ACHN (cell line): ENCODE data around the gene COPA.
"Not testable (repeated sequence)": the region's sequence is repeated elsewhere in the genome, so short reads cannot be mapped to it uniquely, and the experiment has no call there.

Experiments
- DNase-seq: peaks from one replicate; pipeline ENCODE4 v3.0.0-alpha.2; 2015
- in situ Hi-C: cut with HindIII; loops from 2 replicates; pipeline ENCODE4 v1.10.0; 2017; ENCODE audit warnings: low sequenced_read_pairs, low pct_ligation_motif_present, low pct_unique_long_range_greater_than_20kb

Gene COPA

DNA sequence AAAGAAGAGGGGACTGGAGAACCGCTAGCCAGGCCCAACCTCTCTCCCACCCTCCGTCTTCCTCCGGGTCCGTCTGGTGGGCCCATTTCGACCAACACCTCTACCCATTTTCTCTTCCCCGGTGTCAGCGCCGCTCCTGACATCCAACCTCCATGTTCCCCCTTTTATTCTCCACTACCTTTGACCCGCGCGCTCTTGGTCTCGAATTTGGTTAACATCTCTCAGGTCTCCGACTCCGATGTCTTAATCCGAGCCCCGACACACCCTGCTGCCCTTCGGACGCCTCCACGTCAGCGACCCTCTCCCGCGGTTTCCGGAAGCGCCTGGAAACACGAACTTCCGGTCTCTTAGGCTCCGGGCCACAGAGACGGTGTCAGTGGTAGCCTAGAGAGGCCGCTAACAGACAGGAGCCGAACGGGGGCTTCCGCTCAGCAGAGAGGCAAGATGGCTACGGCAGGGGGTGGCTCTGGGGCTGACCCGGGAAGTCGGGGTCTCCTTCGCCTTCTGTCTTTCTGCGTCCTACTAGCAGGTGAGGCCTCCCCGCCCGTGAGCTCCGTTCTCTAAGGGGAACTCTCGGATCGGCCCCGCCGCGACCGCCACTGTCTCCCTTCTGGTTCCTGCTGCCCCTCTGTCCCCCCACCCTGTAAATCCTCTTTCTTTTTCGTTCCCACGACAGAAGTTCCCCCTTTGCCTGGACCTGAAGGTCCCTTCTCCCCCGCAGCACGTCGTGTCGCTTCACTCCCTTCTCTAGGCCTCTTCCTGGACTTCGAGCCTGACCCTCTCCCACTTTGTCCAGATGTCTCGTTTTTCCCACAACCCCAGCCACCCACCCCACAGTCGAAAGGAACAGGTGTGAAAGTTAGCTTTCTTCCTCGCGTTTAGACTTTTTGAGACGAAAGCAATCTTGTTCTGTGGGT is at the start of gene COPA, which contains the start of gene NCSTN:
TSS of gene COPA (minus strand) at position 298 of the 917 bp plus-strand sequence. CDS start at position 218, 80 bp downstream.
TSS of gene NCSTN (plus strand) at position 431 of the 917 bp plus-strand sequence. CDS start at position 445, 14 bp downstream.
- peak; percentile 97 for DNase-seq
- in situ Hi-C loops = no loop called here

DNA sequence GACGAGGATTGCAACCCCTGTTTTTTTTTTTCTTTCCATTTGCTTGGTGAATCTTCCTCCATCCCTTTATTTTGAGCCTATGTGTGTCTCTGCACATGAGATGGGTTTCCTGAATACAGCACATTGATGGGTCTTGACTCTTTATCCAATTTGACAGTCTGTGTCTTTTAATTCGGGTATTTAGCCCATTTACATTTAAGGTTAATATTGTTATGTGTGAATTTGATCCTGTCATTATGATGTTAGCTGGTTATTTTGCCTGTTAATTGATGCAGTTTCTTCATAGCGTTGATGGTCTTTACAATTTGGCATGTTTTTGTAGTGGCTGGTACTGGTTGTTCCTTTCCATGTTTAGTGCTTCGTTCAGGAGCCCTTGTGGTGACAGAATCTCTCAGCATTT is 45.4 kb upstream of the COPA start:
- DNase-seq, in situ Hi-C loops: not testable (repeated sequence)

DNA sequence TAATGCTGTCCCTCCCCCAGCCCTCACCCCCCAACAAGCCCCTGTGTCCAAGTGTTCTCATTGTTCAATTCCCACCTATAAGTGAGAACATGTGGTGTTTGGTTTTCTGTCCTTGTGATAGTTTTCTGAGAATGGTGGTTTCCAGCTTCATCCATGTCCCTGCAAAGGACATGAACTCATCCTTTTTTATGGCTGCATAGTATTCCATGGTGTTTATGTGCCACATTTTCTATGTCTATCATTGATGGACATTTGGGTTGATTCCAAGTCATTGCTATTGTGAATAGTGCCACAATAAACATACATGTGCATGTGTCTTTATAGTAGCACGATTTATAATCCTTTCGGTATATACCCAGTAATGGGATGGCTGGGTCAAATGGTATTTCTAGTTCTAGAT is 41.8 kb upstream of the COPA start:
- DNase-seq, in situ Hi-C loops: not testable (repeated sequence)

DNA sequence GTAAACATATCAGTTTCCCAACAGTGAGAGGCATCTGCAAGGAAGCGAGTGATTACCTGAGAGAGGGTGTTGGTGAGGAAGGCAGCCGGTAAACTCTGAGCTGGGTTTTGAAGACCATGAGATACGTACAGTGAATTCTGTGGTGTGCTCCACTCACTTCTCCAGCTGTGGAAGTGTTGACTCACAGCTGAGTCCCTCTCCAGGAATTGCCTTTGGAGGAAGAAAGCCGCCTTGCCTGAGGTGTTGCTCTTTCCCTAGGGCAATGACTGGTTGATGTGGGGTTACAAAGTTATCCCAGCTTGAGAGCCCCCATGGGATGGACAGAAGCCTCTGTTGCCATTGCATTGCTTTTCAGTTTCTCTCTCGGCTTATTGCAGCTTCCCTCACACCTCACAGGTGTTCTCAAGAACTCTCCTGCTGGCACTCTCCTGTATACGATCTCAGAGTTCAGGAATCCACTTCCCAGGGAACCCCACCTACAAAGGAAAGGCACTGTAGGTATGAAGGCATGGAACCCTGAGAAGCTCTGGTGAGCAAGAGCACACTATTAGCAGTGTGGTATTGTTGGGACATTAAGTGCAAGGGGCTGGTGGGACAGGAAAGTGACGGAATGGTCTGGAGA is 34.6 kb upstream of the COPA start:
- in situ Hi-C loops = no loop called here
- DNase-seq = no peak

DNA sequence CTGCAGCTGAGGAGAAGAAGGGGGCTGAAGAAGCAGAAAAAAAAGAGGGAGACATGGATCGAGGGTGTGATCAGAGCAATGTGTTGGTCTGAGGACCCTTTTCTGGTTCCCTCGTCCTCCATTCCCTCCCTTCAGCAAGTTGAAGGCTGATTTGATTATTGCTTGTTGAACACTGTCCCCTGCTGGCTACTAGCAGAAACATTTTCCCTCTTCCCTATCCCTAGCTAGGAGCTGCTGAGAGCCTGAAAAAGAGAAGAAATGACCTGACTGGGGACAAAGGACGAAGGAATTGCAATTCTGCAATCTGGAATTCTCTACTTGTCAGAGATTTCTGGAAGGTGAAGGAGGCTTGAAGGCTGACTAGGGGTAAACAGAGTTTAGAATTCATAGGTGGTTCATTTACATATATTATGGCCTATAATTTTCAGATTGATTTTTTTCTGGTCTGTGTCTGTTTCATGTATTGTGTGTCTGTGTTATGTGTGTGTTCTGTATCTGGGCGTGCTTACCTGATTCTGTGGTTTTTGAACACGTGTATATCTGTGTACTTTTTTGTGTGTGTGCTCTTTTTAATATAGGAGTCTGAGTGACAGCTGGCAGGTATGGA is 33.6 kb upstream of the COPA start:
- peak; percentile 72 for DNase-seq
- in situ Hi-C loops = no loop called here

DNA sequence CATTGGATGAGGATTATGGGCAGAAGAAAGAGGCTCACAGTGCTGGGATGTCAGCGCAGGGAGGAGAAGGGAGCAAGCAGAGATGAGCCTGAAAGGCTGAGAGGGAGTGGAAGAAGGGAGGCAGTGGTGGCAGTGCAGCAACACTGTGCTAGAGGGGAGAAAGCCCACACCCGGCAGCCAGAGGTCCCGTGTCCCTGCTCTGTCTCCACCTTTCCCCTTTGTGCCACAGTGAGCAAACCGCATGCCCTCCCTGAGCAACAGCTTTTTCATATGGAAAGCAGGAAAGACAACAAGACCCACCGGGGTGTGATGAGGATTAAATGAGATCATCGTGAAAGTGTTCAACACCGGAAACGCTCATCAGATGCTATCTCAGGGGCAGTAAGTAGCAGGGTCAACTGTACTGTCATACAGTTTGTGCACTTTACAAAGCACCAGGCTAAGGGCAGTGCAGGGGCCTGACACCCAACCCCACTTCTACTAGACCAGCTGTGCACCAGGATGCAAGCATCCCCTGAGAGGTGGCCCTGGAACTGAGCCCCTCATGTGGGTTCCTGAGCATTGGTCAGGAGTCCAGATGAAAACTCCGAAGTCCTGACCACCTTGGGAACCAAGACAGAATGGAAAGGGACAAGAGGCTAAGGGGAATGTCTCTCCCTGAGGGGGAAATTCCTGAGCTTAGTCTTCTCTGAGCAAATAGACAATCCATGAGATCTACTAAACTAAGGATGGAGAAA is 32.9 kb upstream of the COPA start:
- in situ Hi-C loops = no loop called here
- no peak for DNase-seq

DNA sequence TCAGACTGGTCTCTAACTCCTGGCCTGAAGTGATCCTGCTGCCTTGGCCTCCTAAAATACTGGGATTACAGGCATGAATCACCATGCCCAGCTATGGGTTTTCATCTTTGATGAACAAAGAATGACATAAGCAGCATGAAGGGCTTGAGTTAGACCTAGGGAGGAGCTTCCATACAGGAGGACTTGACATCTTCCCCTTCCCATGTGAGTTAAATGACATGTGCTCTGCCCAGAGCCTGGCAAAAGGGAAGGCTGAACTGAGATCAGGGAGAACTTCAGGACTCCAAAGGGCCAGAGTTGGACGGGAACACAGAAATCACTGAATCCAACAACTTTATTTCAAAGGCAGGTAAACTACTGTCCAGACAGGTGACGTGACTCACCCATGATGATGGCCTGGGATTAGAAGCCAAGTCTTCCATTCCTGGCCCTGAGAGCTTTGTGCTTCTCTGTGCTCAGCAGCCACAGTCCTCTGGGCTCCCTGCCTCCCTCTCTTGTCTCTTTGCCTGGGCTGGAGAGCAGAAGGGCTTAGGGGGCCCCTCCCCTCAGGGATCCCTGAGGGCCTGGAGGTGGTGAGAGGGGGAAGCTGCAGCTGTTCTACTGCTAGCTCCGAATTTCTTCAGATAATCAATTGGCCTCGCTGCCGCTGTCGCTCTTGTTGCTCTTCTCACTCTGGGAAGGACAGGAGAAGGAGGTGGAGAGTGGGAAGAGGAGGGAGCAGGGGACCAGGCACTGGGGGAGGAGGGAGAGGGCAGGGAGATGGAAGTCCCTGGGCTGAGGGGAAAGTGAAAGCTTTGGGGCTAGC is 31.5 kb upstream of the COPA start:
- in situ Hi-C loops = no loop called here
- DNase-seq = no peak

DNA sequence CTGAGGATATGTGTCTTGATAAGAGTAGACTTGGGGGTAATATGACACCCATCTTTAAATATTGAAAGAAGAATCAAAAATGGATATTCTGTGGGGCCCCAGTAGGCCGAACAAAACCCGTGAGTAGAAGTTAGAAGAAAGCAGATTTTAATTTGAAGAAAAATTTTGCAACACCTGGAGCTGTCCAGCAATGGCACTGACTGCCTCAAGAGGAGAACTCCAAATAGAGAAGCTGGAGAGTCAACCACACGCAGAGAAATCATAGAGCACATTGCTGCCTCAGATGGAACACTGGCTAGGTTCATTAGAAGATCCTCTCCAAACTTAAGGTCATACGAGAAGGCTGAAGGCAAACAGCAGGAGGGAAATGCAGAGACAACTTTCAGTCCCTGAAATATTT is 30.6 kb upstream of the COPA start:
- in situ Hi-C loops = no loop called here

DNA sequence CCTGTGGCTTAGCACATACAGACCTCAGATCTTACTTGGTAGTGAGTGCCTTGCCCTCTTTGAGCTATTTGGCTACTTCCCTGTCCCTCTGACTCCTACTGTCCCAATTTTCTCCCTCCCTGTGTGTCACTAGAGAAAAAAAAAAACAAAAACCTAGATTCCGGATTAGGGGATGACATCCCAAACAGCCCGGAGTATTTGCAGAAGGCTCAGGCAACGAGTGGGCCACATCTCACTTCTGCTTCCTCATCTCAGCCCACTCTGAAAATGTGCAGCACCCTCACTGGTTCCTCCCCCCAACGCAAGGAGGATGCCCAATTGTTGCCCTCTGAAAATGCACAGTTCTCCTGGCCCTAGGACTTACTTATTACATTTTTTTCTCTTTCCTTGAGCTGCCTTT is 28.7 kb upstream of the COPA start:
- in situ Hi-C loops = no loop called here
- no peak for DNase-seq

More for the DNA sequence above, 30.6 kb upstream of the COPA start:
- no peak for DNase-seq

DNA sequence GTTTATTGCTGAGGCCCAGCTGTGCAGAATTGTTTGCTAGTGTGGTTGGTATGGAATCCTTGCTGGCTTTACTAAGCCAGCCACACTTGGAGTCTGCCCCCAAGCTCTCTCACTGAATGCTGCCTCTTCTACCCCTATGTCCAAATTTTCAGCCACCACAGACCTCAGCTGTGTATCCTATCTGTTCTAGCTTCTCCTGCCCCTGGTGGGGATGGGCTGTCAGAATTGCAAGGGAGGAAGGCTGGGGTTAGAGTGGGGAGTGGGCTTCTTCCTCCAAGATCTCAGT is 28.2 kb upstream of the COPA start:
- in situ Hi-C loops = no loop called here
- no peak for DNase-seq

DNA sequence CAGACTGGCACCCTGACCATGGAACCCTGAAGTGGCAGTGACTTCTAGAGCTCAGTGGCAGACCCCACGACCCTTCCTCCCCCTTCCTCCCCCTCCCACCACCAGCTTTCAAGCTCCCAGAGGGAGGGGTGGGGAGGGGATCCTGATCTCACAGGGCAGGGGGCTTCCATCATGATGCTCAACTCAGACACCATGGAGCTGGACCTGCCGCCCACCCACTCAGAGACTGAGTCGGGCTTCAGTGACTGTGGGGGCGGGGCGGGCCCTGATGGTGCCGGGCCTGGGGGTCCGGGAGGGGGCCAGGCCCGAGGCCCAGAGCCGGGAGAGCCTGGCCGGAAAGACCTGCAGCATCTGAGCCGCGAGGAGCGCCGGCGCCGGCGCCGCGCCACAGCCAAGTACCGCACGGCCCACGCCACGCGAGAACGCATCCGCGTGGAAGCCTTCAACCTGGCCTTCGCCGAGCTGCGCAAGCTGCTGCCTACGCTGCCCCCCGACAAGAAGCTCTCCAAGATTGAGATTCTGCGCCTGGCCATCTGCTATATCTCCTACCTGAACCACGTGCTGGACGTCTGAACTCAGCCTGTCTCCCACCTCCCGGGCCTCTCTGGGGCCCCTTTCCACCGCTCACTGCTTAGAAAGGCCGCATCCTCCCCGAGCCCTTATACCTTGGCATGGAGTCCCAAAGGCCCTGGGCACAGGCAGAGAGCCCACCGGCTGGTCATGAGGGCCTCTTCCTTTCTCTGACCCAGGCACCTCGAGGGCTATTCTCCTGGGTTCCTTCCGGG is 27.7 kb upstream of the COPA start:
- in situ Hi-C loops = no loop called here
- DNase-seq = no peak

DNA sequence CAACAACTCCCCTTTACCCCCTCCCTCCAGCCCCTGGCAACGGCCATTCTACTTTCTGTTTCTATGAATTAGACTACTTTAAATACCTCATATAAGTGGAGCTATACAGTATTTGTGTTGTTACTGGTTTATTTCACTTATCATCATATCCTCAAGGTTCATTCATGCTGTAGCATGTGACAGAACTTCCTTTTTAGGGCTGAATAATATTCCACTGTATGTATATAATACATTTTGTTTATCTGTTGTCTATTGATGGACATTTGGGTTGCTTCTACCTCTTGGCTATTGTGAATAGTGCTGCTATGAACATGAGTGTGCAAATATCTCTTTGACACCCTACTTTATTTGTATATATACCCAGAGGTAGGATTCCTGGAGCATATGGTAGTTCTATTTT is 26.0 kb upstream of the COPA start:
- no peak for DNase-seq
- in situ Hi-C loops = no loop called here

DNA sequence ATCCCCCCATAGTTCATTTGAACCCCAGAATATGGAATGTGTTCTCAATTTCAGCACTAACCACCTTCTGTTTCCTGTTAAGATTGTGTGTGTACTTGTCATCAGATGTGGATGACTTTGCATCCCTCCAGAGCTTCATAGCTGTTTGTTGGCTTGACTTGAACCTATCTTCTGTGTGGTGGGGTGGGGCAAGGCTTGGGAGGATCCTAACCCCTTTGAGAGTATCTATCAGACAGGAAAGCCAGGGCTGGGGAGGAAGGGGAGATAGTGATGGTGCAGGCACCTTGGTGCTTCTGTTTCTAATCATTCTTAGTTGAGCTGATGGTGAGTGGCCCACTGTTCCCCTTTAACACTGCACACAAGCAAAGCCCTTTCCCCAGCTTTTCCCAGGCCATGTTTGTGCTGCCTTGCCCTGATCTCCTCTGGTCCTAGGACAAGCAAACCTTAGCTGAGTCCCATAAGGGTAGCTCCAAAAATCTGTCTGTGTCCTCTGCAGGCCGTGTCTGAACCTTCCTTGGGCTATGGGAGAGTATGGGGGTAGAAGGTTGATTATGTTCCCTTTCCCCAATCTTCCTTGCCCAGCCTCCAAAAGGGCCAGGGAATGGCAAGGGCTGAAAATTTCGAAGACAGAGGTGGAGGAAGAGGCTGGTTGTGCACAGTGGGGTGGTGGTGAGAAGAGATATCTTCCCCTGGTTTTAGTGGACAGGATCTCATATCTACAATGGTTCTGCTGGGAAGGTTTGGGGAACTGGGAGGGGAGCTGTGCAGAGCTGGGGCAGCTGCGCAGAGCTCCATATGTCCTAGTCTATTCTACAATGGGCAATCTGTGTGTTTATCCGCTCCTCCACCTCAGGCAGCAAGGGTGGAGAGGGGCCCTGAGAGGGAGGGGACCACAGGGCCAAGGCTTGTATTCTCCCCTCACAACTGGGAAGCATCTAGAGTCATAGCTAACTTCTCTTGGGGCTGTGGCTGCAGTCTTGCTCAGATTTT is 25.2 kb upstream of the COPA start:
- in situ Hi-C loops = no loop called here
- no peak for DNase-seq

DNA sequence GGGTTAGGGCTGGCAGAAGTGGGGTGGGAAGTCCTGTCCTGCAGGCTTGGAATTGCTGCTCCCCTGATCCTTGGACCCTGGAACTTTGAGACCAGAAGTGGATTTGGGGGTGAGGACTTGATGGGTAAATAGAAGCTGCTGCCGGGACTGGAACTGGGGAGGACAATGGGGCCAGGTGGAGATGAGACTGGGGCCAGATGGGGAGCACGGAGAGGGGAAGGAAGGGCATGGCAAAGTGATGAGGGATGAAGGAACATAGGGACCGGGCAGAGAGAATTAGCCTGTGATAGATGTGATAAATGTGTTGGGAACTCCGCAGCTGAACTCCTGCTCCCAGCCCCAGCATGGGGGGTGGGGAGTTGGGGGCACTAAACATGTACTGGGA is 24.5 kb upstream of the COPA start:
- no peak for DNase-seq
- in situ Hi-C loops = no loop called here

DNA sequence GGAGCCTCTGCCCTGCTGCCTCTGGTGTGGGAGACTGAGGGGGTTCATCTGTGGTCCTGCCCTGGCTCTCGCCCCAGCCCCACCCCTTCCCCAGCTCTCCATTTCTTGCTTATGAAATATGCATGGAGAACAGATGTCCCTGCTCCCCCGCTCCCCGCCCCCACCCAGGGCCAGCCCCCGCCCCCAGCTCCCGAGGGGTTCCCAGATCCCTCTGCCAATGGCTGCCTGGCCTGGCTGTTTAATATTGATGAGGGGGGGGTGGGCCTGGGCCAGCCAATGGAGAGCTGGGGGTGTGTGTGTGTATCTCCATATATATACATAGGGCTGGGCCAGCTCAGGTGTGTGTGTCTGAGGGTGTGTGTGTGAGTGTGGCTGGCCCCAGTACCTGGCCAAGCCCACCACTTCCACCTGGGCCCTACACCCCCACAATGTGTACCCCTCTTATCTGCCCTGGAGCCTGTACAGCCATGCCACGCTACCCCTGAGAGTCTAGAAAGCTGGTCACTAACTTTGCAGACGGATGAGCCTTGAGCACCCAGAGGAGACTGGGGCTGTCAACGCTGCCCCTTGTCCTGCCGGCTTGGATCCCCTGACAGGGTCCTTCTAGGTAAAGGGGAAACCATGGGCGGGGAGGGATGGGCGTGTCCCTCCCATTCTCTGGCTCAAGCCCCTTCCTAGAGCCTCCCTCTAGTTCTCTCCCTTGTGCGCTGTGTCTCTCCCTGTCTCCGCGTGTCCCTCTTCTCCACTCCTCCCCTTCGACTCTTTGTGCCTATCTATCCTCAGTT is 23.9 kb upstream of the COPA start, which contains the start of gene NHLH1:
TSS of gene NHLH1 (plus strand) at position 341 of the 785 bp plus-strand sequence. CDS start 3,661 bp downstream, outside the sequence.
- in situ Hi-C loops = no loop called here
- no peak for DNase-seq

DNA sequence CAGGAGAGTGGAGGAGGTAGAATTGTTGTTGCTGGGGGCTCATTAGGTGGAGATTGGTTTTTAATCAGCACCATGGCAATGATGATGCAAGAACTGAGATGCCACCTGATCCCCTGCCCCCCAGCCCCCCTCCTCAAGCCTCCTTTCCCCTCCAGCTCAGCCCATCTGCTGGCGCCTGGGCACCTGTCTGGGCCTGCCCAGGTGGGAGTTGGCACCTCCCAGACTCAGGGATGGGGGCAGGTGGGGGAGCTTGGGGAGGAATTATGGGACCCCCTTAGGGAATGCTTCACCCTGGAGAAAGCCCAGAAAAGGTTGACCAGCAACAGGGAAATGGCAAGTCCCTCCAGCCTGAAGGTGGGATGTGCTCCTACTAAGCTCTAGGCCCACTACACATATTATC is 22.3 kb upstream of the COPA start:
- DNase-seq = no peak

More for the DNA sequence above, 22.3 kb upstream of the COPA start:
- in situ Hi-C loops = no loop called here
